Epithelial cell of esophagus (primary cell): ENCODE measurements around the gene AP1S2.

ENCODE experiments used
- DNase-seq: peaks from one replicate; pipeline ENCODE4 v3.0.0; 2010; ENCODE audit warnings: low read depth
- H3K4me3 ChIP-seq: 2 replicates; pipeline ENCODE4 v1.5.1; 2011; ENCODE audit warnings: mild to moderate bottlenecking, low read length, control low read depth
- CTCF ChIP-seq: IDR thresholded peaks from 2 replicates; pipeline ENCODE4 v1.5.1; 2011; ENCODE audit warnings: low read depth, mild to moderate bottlenecking, low read length, control low read depth, inconsistent platforms; ENCODE audit not compliant: insufficient read depth; ENCODE audit errors: missing control alignments

Gene AP1S2

GRCh38 chrX:15856222-15856587, 1.6 kb upstream of the AP1S2 start:
- TF ChIP-seq CTCF: no peak
- no peak overlapping the region for H3K4me3 ChIP-seq
- no peak for DNase-seq

GRCh38 chrX:15855568-15856221, 1.1 kb upstream of the AP1S2 start:
- no peak for TF ChIP-seq CTCF
- DNase-seq: no peak

GRCh38 chrX:15854080-15854655, 445 bp downstream of the AP1S2 start:
- DNase-seq: no peak
- H3K4me3 ChIP-seq: peak overlapping the region; percentile 50
- TF ChIP-seq CTCF: no peak

More at GRCh38 chrX:15855568-15856221, 1.1 kb upstream of the AP1S2 start:
- peak overlapping the region; percentile 64 for H3K4me3 ChIP-seq

GRCh38 chrX:15853586-15854079, 980 bp downstream of the AP1S2 start:
- TF ChIP-seq CTCF: no peak
- peak overlapping the region; percentile 50 for H3K4me3 ChIP-seq

GRCh38 chrX:15849555-15849954, 5.1 kb downstream of the AP1S2 start:
- peak; percentile 10 for DNase-seq
- H3K4me3 ChIP-seq: no peak overlapping the region
- peak; percentile 23 for TF ChIP-seq CTCF

More at GRCh38 chrX:15853586-15854079, 980 bp downstream of the AP1S2 start:
- no peak for DNase-seq

- no peak overlapping the region for H3K4me3 ChIP-seq
- no peak for TF ChIP-seq CTCF
- DNase-seq: no peak
Observed at GRCh38 chrX:15848576-15848975, 6.0 kb downstream of the AP1S2 start.
